ENCODE measurements around the gene ZEB2.
A peak's percentile ranks its signal among the peaks of the same experiment; 100 is the strongest.

DNA sequence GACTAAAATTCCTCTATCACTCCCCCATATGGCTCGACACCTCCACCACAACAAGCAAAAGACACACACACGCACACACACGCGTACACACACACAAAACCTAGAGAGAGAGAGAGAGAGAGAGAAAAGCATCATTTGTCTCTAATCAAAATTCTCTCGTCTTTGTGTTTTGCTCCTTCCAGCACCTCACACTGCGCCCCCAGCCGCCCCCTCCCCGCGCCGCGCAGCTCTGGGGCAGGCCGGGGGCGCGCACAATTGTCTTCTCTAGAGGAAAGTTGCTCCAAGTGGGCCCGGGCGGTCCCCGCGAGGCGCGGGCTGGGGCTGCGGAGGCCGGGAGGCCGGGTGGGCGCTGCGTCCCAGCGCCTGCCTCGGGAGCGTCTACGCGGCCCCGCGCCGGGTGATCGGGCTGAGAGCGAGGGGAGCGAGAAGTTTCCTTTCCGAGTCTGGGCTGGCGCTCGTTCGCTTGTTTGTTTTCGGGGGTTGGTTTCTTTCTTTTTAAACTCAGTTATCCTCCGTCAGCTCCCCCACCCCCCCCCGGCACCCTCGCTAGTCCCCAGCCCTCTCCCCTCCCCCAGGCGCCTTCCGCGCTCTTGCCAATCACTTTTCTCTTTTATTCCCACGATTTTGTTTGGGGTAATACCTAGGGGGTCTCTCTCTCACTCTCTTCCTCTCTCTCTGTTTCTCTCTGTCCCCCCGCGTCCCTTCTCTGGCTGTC is 4.1 kb downstream of the ZEB2 start:
- TF ChIP-seq, protein P1, sequence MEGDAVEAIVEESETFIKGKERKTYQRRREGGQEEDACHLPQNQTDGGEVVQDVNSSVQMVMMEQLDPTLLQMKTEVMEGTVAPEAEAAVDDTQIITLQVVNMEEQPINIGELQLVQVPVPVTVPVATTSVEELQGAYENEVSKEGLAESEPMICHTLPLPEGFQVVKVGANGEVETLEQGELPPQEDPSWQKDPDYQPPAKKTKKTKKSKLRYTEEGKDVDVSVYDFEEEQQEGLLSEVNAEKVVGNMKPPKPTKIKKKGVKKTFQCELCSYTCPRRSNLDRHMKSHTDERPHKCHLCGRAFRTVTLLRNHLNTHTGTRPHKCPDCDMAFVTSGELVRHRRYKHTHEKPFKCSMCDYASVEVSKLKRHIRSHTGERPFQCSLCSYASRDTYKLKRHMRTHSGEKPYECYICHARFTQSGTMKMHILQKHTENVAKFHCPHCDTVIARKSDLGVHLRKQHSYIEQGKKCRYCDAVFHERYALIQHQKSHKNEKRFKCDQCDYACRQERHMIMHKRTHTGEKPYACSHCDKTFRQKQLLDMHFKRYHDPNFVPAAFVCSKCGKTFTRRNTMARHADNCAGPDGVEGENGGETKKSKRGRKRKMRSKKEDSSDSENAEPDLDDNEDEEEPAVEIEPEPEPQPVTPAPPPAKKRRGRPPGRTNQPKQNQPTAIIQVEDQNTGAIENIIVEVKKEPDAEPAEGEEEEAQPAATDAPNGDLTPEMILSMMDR (IDR thresholded peaks at IDR 0.05): peak in 1 of 5 experiments; percentile 19
- TF ChIP-seq POLR2A (IDR thresholded peaks at IDR 0.05) (peak in 1 of 2 donors; percentile 42), EP300 (IDR thresholded peaks at IDR 0.05) (peak in 1 of 2 donors; percentile 71)
